Spleen (tissue), 7 donors: ENCODE results near the gene TBC1D8.

Experiments used
- CTCF ChIP-seq, 11 experiments: fragments of 200-600 bp in 7 of 11; fragments of 450-650 bp in 4 of 11; sonication (generic) in 4 of 11; IDR thresholded peaks in 8 of 11; conservative IDR thresholded peaks in 3 of 11; 1 replicate in 7 of 11; 2 replicates in 4 of 11; pipeline versions ENCODE4 v1.4.0 to v1.8.0; 2016 to 2021; ENCODE audit warnings: antibody characterized with exemption in 11 of 11, inconsistent platforms in 4 of 11, mild to moderate bottlenecking in 1 of 11
- POLR2A ChIP-seq, 3 donors: fragments of 450-650 bp; IDR thresholded peaks; one replicate each; pipeline ENCODE4 v1.5.1; 2017; ENCODE audit warnings: antibody characterized with exemption in 3 of 3, mild to moderate bottlenecking in 1 of 3
- POLR2AphosphoS5 ChIP-seq, 3 donors: sonication (generic); formaldehyde crosslinking; IDR thresholded peaks; one replicate each; pipeline ENCODE4 v1.5.1; 2017; ENCODE audit warnings: antibody characterized with exemption in 3 of 3
- donor health status: DM: no; HTN: no; CAD: no; lungs with moderate emphysema.
- donor health status: DM: no; HTN: no; CAD: no.
- donor health status: DM: no; HTN: no; CAD: no.

- no peak for TF ChIP-seq CTCF (IDR thresholded peaks at IDR 0.05 in 8 of 11, conservative IDR thresholded peaks at IDR 0.05 in 3 of 11)
- TF ChIP-seq POLR2A (IDR thresholded peaks at IDR 0.05) = no peak
- TF ChIP-seq POLR2AphosphoS5 (IDR thresholded peaks at IDR 0.05) = no peak
Measured at GRCh38 chr2:101040761-101041160, 110.4 kb downstream of the TBC1D8 start.
